ENCODE measurements around the gene TMEFF2.

DNA sequence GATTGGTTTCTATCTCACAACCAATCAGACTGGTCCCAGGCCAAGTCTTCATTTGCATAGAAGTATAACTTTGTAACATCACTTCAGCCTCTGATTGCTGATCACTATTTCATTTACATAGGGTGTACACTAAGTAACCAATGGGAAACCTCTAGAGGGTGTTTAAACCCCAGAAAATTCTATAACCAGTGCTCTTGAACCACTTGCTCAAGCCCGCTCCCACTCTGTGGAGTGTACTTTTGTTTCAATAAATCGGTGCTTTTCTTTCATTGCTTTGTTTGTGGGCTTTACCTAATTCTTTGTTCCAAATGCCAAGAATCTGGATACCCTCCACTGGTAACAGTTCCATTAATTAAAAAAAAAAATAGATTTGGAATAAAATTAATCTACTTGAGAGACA, 77.0 kb downstream of the TMEFF2 start:
- TF ChIP-seq POLR2A (IDR thresholded peaks at IDR 0.05; ENCODE audit: low read depth, low read length) (no peak), POLR2AphosphoS5 (IDR thresholded peaks at IDR 0.05; ENCODE audit: low read depth, low read length) (no peak), TAF1 (IDR thresholded peaks at IDR 0.05; ENCODE audit: borderline replicate concordance, low read depth, low read length) (no peak)
